ENCODE results near the gene STEAP1.

Gene STEAP1

DNA sequence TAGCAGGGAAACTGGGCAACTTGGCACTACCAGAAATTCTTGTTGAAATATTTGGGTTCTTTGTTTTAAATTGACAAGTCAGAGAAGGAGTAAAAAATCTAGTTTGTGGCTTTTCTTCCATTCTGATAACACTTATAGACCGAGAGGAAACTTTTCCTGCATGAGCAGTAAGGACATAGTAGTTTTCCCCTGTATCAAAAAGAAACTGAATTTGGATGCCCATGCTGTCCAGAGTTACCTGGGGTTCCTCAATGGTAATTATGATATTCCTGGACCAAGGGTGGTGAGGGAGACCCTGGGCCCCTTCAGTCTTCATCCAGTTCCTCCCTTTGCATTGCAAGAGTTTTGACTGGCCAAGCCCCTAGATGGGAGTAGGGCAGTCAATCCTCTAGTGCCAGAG lies 37.4 kb downstream of the STEAP1 start:
- Histone ChIP-seq H3K27ac (ENCODE audit: low read depth, low read length) (no peak overlapping the region), H3K4me1 (ENCODE audit: control insufficient read depth, insufficient read depth, low read length, unreplicated experiment) (no peaks in the 10 kb centered on the region), H3K79me2 (ENCODE audit: control insufficient read depth, insufficient read depth, low read length, unreplicated experiment) (no peaks in the 10 kb centered on the region), H3K4me3 (ENCODE audit: low read depth, low read length) (no peak overlapping the region), H2AFZ (ENCODE audit: low read length, unreplicated experiment) (no peak overlapping the region), H3K36me3 (ENCODE audit: insufficient read depth, low read length) (no peaks in the 10 kb centered on the region; the same call in 1 of the 2 replicates), H3K27me3 (ENCODE audit: insufficient read depth, low read length) (no peaks in the 10 kb centered on the region)

DNA sequence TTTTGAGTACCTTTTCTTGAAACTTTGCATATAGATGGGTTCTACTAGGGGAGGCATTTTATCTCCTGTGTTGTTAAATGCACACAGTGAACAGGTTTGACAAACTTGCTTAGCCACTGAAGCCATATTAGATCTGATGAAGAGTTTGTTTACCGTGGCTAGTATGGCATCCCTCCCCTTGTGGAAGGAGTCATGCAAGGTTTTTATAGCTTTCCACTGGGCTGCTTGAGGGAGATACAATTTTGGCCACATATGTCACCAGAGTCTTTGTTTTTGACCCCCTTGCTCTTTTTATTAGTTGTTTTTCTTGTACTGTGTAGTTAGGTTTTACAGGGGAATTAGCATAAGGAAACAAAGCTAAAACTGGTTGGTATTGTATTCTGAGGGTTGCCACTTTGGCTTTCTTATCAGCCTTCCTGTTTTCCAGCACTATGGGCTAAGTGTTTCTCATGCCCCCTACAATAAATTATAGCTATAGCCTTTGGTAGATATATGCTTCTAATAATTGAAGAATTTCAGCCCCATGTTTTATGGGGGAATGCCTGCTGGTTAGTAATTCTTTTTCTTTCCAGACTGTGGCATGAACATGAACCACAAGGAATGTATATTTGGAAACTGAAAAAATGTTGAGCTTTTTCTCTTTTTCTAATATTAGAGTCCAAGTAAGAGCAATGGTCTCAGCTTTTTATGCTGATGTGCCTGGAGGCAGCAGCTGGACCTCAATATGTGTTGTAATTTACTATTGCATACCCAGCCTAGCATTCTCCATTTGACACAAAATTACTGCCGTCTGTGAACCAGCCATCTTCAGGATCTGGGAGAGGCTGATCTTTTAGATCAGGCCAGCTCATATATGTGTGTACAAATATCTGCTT lies 38.8 kb downstream of the STEAP1 start:
- no peaks in the 10 kb centered on the region; the same call in 1 of the 2 replicates for H3K36me3 ChIP-seq (ENCODE audit: insufficient read depth, low read length)
- H2AFZ ChIP-seq (ENCODE audit: low read length, unreplicated experiment) = no peak overlapping the region
- H3K27ac ChIP-seq (ENCODE audit: low read depth, low read length) = no peak overlapping the region
- no peaks in the 10 kb centered on the region for H3K27me3 ChIP-seq (ENCODE audit: insufficient read depth, low read length)
- no peaks in the 10 kb centered on the region for H3K4me1 ChIP-seq (ENCODE audit: control insufficient read depth, insufficient read depth, low read length, unreplicated experiment)
- H3K79me2 ChIP-seq (ENCODE audit: control insufficient read depth, insufficient read depth, low read length, unreplicated experiment) = no peaks in the 10 kb centered on the region
- H3K4me3 ChIP-seq (ENCODE audit: low read depth, low read length) = no peak overlapping the region

- no peak overlapping the region for H3K4me3 ChIP-seq (ENCODE audit: low read depth, low read length)
- no peaks in the 10 kb centered on the region; the same call in 1 of the 2 replicates for H3K36me3 ChIP-seq (ENCODE audit: insufficient read depth, low read length)
- H3K27ac ChIP-seq (ENCODE audit: low read depth, low read length) = no peak overlapping the region
- H2AFZ ChIP-seq (ENCODE audit: low read length, unreplicated experiment) = no peak overlapping the region
- no peaks in the 10 kb centered on the region for H3K27me3 ChIP-seq (ENCODE audit: insufficient read depth, low read length)
- H3K4me1 ChIP-seq (ENCODE audit: control insufficient read depth, insufficient read depth, low read length, unreplicated experiment) = no peaks in the 10 kb centered on the region
- no peaks in the 10 kb centered on the region for H3K79me2 ChIP-seq (ENCODE audit: control insufficient read depth, insufficient read depth, low read length, unreplicated experiment)
Measured at GRCh38 chr7:90194911-90195809, 40.9 kb downstream of the STEAP1 start.

DNA sequence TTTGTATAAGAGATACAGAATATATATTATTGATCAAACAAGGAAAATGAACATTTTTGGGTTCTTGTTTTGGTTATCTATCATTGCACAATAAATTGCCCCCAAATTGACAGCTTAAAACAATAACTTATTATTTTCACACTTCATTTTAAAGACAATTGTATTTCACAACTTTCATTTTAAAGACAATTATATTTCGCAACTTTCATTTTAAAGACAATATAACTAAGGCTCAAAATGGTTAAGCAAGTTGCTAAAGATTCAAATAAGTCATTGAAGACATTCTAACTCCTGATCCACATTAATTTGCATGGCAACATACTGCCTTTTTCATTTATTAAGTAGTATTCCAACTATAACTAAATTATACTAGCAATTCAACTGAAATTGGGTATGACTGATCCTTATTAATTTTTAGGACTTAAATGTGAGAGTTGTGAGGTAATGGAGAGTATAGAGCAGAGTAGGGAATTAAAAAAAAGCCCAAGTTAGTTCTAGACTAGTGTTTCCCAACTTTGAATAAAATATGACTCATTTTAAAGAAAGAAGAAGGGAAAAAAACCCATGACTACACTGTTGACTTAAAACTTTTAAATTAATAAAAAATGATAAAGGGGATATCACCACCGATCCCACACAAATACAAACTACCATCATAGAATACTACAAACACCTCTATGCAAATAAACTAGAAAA lies 47.4 kb downstream of the STEAP1 start:
- Histone ChIP-seq H3K27me3 (ENCODE audit: insufficient read depth, low read length) (no peaks in the 10 kb centered on the region), H3K36me3 (ENCODE audit: insufficient read depth, low read length) (no peaks in the 10 kb centered on the region)

GRCh38 chr7:90207956-90208355 lies 53.7 kb downstream of the STEAP1 start:
- Histone ChIP-seq H3K27me3 (ENCODE audit: insufficient read depth, low read length) (no peaks in the 10 kb centered on the region), H3K79me2 (ENCODE audit: control insufficient read depth, insufficient read depth, low read length, unreplicated experiment) (peaks cover 10% of the 10 kb centered on the region), H3K4me1 (ENCODE audit: control insufficient read depth, insufficient read depth, low read length, unreplicated experiment) (peaks cover 17% of the 10 kb centered on the region), H3K4me3 (ENCODE audit: low read depth, low read length) (no peak overlapping the region), H2AFZ (ENCODE audit: low read length, unreplicated experiment) (no peak overlapping the region), H3K36me3 (ENCODE audit: insufficient read depth, low read length) (no peaks in the 10 kb centered on the region), H3K27ac (ENCODE audit: low read depth, low read length) (no peak overlapping the region)

More for the DNA sequence above, 47.4 kb downstream of the STEAP1 start:
- Histone ChIP-seq H3K27ac (ENCODE audit: low read depth, low read length) (no peak overlapping the region), H3K79me2 (ENCODE audit: control insufficient read depth, insufficient read depth, low read length, unreplicated experiment) (no peaks in the 10 kb centered on the region), H2AFZ (ENCODE audit: low read length, unreplicated experiment) (no peak overlapping the region), H3K4me3 (ENCODE audit: low read depth, low read length) (no peak overlapping the region), H3K4me1 (ENCODE audit: control insufficient read depth, insufficient read depth, low read length, unreplicated experiment) (no peaks in the 10 kb centered on the region)

DNA sequence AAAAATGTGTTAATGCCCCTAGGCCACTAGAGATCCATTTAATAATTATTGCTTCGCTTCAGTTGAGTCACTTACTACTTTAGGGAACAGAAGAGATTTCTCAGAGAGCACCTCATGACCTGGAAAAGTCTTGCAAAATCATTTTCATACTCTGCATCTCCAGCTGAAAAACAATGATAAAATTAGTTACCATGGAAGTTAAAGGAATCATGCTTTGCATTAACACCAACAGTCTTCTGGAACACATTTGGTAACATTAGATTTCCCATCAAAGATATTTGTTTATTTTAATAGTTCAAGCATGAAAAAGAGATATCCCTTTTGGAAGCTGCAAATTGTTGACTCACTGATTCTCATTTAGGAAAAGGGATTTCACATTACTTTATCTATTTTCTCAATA lies 55.5 kb downstream of the STEAP1 start:
- Histone ChIP-seq H2AFZ (ENCODE audit: low read length, unreplicated experiment) (no peak overlapping the region), H3K4me3 (ENCODE audit: low read depth, low read length) (no peak overlapping the region), H3K27ac (ENCODE audit: low read depth, low read length) (no peak overlapping the region), H3K4me1 (ENCODE audit: control insufficient read depth, insufficient read depth, low read length, unreplicated experiment) (peaks cover 34% of the 10 kb centered on the region), H3K27me3 (ENCODE audit: insufficient read depth, low read length) (no peaks in the 10 kb centered on the region), H3K36me3 (ENCODE audit: insufficient read depth, low read length) (no peaks in the 10 kb centered on the region), H3K79me2 (ENCODE audit: control insufficient read depth, insufficient read depth, low read length, unreplicated experiment) (peaks cover 17% of the 10 kb centered on the region)

- no peaks in the 10 kb centered on the region for H3K27me3 ChIP-seq (ENCODE audit: insufficient read depth, low read length)
- H3K36me3 ChIP-seq (ENCODE audit: insufficient read depth, low read length) = no peaks in the 10 kb centered on the region
- H3K4me1 ChIP-seq (ENCODE audit: control insufficient read depth, insufficient read depth, low read length, unreplicated experiment) = peaks cover 37% of the 10 kb centered on the region
- H3K4me3 ChIP-seq (ENCODE audit: low read depth, low read length) = peak overlapping the region; percentile 89; the same call in 1 of the 2 replicates
- H3K79me2 ChIP-seq (ENCODE audit: control insufficient read depth, insufficient read depth, low read length, unreplicated experiment) = peaks cover 21% of the 10 kb centered on the region
- H2AFZ ChIP-seq (ENCODE audit: low read length, unreplicated experiment) = no peak overlapping the region
- no peak overlapping the region for H3K27ac ChIP-seq (ENCODE audit: low read depth, low read length)
Measured at GRCh38 chr7:90210475-90210874, 56.2 kb downstream of the STEAP1 start.

DNA sequence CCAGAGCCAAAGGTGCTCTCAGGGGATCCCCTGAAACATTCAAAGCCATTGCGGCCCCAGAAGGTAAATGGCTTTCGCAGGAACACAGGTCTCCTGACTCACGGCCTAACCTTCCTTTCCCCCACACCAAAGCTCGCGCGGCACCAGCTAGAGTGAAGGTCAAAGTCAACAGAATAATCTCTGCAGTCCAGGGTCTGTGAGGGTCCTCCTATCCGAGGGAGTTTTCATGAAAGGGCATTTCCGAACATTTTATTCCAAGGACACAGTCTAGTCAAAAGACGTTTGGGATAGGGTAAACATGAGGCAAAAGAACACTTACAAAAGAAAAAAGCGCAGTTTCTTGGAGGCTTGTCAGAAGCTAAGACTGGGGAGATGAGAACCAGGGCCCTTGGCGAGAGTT lies 56.7 kb downstream of the STEAP1 start:
- H3K4me1 ChIP-seq (ENCODE audit: control insufficient read depth, insufficient read depth, low read length, unreplicated experiment) = peaks cover 37% of the 10 kb centered on the region
- H3K27me3 ChIP-seq (ENCODE audit: insufficient read depth, low read length) = no peaks in the 10 kb centered on the region
- H2AFZ ChIP-seq (ENCODE audit: low read length, unreplicated experiment) = peak overlapping the region; percentile 84
- H3K4me3 ChIP-seq (ENCODE audit: low read depth, low read length) = peak overlapping the region; percentile 89
- no peaks in the 10 kb centered on the region for H3K36me3 ChIP-seq (ENCODE audit: insufficient read depth, low read length)
- H3K27ac ChIP-seq (ENCODE audit: low read depth, low read length) = peak overlapping the region; percentile 51; the same call in 1 of the 2 replicates
- peaks cover 21% of the 10 kb centered on the region for H3K79me2 ChIP-seq (ENCODE audit: control insufficient read depth, insufficient read depth, low read length, unreplicated experiment)

DNA sequence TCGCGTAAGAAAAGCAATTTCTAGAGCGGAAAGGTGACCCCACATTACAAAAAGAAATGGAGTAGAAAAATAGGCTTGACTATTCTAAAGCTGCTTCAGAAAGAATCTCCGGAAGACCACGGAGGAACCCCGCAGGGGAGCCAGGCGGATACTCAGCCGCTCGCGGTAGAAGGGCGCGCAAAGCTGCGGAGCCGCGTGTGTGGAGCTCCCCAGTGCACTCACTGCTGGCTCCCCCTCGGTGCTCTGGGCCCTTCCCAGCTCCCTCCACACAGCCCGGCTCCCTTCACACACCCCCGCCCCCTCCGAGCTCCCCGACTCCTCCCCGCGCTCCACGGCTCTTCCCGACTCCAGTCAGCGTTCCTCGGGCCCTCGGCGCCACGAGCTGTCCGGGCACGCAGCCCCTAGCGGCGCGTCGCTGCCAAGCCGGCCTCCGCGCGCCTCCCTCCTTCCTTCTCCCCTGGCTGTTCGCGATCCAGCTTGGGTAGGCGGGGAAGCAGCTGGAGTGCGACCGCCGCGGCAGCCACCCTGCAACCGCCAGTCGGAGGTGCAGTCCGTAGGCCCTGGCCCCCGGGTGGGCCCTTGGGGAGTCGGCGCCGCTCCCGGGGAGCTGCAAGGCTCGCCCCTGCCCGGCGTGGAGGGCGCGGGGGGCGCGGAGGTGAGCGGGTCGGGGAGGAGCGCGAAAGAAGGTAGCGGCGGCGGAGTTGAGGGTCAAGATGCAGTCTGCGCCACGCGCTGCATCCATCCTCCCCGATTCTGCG lies 57.3 kb downstream of the STEAP1 start, which contains the start of gene STEAP2:
Gene STEAP2 (plus strand): TSS at position 350 of the 758 bp plus-strand sequence. CDS start 13,343 bp downstream, outside the sequence.
- Histone ChIP-seq H3K36me3 (ENCODE audit: insufficient read depth, low read length) (no peaks in the 10 kb centered on the region), H3K27me3 (ENCODE audit: insufficient read depth, low read length) (no peaks in the 10 kb centered on the region), H3K27ac (ENCODE audit: low read depth, low read length) (peak within 1 kb of the TSS; percentile 51; the same call in 1 of the 2 replicates), H3K79me2 (ENCODE audit: control insufficient read depth, insufficient read depth, low read length, unreplicated experiment) (peaks cover 21% of the 10 kb centered on the region), H3K4me3 (ENCODE audit: low read depth, low read length) (peak within 1 kb of the TSS; percentile 89), H3K4me1 (ENCODE audit: control insufficient read depth, insufficient read depth, low read length, unreplicated experiment) (peaks cover 37% of the 10 kb centered on the region), H2AFZ (ENCODE audit: low read length, unreplicated experiment) (peak within 1 kb of the TSS; percentile 90)
